Tibial nerve (tissue), 4 donors: ENCODE data around the gene PLEKHM2.

Experiments used
- EP300 ChIP-seq, 2 donors: sonication (generic); formaldehyde crosslinking; IDR thresholded peaks; one replicate each; pipeline ENCODE4 v1.6.1; 2017; ENCODE audit warnings: antibody characterized with exemption in 2 of 2, mild to moderate bottlenecking in 1 of 2
- TF ChIP-seq, protein P1 (sequence below), 5 experiments: fragments of 200-600 bp in 3 of 5; fragments of 450-650 bp in 2 of 5; sonication (generic) in 3 of 5; IDR thresholded peaks; one replicate each; pipeline ENCODE4 v1.5.1; 2016 to 2019; ENCODE audit warnings: antibody characterized with exemption in 5 of 5, mild to moderate bottlenecking in 3 of 5, moderate library complexity in 2 of 5

- TF ChIP-seq EP300 (IDR thresholded peaks at IDR 0.05) = no peak
- TF ChIP-seq, protein P1, sequence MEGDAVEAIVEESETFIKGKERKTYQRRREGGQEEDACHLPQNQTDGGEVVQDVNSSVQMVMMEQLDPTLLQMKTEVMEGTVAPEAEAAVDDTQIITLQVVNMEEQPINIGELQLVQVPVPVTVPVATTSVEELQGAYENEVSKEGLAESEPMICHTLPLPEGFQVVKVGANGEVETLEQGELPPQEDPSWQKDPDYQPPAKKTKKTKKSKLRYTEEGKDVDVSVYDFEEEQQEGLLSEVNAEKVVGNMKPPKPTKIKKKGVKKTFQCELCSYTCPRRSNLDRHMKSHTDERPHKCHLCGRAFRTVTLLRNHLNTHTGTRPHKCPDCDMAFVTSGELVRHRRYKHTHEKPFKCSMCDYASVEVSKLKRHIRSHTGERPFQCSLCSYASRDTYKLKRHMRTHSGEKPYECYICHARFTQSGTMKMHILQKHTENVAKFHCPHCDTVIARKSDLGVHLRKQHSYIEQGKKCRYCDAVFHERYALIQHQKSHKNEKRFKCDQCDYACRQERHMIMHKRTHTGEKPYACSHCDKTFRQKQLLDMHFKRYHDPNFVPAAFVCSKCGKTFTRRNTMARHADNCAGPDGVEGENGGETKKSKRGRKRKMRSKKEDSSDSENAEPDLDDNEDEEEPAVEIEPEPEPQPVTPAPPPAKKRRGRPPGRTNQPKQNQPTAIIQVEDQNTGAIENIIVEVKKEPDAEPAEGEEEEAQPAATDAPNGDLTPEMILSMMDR (IDR thresholded peaks at IDR 0.05) = no peak
These were observed 39.6 kb downstream of the PLEKHM2 start for GRCh38 chr1:15723631-15724246.
